ENCODE data around the gene AMIGO3. TPM values are rescaled to one million over a fixed set of nuclear protein-coding genes. Genes with fewer than 3 reads are reported as not detected.

The AMIGO3 gene
- polyA plus RNA-seq, 1 of the 3 experiments (the other 2 are of a cell fraction) = 1.1 TPM

GRCh38 chr3:49729966-49730609 lies 10.6 kb upstream of the AMIGO3 start:
- Histone ChIP-seq H3K4me3 (ENCODE audit: low read depth in 2 of 2, low read length in 1 of 2) (no peak overlapping the region), H3F3A (replicated peaks; ENCODE audit: insufficient read depth) (peaks cover 7% of the 10 kb centered on the region), H3K4me1 (ENCODE audit: control insufficient read depth in 1 of 2, insufficient read depth in 2 of 2, low read depth in 1 of 2, low read length in 1 of 2) (no peaks in the 10 kb centered on the region; a peak in 1 of 4 replicates), H3K9ac (no peak overlapping the region), H2AFZ (ENCODE audit: low read depth) (no peak overlapping the region), H3K27ac (ENCODE audit: low read depth in 2 of 2, low read length in 1 of 2) (no peak overlapping the region), H3K79me2 (ENCODE audit: insufficient read depth) (peaks cover 10% of the 10 kb centered on the region; the same call in 1 of the 2 replicates), H3K9me2 (no peaks in the 10 kb centered on the region), H3K9me3 (no peaks in the 10 kb centered on the region), H3K36me3 (replicated peaks in 1 of 2; ENCODE audit: control insufficient read depth in 1 of 2, insufficient read depth in 2 of 2, low read length in 1 of 2) (peaks cover 41 to 50% of the 10 kb centered on the region in 2 experiments), H3K4me2 (no peak overlapping the region), H3K27me3 (ENCODE audit: insufficient read depth) (no peaks in the 10 kb centered on the region), H4K20me1 (ENCODE audit: insufficient read depth) (peaks cover 3% of the 10 kb centered on the region; the same call in 1 of the 2 replicates)
- 99% methylated on average over 4 of the region's 4 CpGs for WGBS (ENCODE audit: low lambda C conversion rate)
- TF ChIP-seq FOXJ3 (CRISPR knock-in tag; IDR thresholded peaks at IDR 0.05) (no peak), ZBTB33 (IDR thresholded peaks at IDR 0.05; ENCODE audit: borderline replicate concordance, low read depth) (no peak), NFIC (IDR thresholded peaks at IDR 0.05; ENCODE audit: borderline replicate concordance) (no peak), REST (IDR thresholded peaks at IDR 0.05; ENCODE audit: low read depth, low read length) (no peak), EP300 (IDR thresholded peaks at IDR 0.05; ENCODE audit: borderline replicate concordance in 1 of 2, low read depth in 1 of 2, low read length in 1 of 2) (no peak), GATA2 (CRISPR knock-in tag; IDR thresholded peaks at IDR 0.05) (no peak), MEF2A (IDR thresholded peaks at IDR 0.05; ENCODE audit: borderline replicate concordance, low read depth) (no peak), CTCF (IDR thresholded peaks at IDR 0.05) (no peak), FOXM1 (IDR thresholded peaks at IDR 0.05; ENCODE audit: low read depth) (no peak), GABPA (IDR thresholded peaks at IDR 0.05; ENCODE audit: low read depth) (no peak), SMC3 (IDR thresholded peaks at IDR 0.05; ENCODE audit: low read depth, low read length) (no peak), ELF1 (IDR thresholded peaks at IDR 0.05) (no peak), MXI1 (IDR thresholded peaks at IDR 0.05; ENCODE audit: low read depth, low read length) (no peak), JUND (IDR thresholded peaks at IDR 0.05) (no peak), USF2 (IDR thresholded peaks at IDR 0.05; ENCODE audit: borderline replicate concordance, low read depth, low read length) (no peak), RAD21 (IDR thresholded peaks at IDR 0.05; ENCODE audit: low read length) (no peak), FOSL2 (IDR thresholded peaks at IDR 0.05; ENCODE audit: borderline replicate concordance, low read depth) (no peak)
- ChIA-PET POLR2A (no interaction called here), CTCF (no interaction called here)
- no peak for DNase-seq
